GM23338 (cell line): ENCODE data around the gene ARID4A. TPM values are rescaled to one million over a fixed set of nuclear protein-coding genes. Genes with fewer than 3 reads are reported as not detected.
"Not testable (repeated sequence)": the region's sequence is repeated elsewhere in the genome, so short reads cannot be mapped to it uniquely, and the experiment has no call there.

ENCODE experiments used
- ATAC-seq: fragments of 200-7000 bp; cut with Tn5 transposase; 3 replicates; pipeline ENCODE4 v1.9.1; 2020
- DNase-seq: peaks from one replicate; pipeline ENCODE4 v3.0.0-alpha.2; 2015; ENCODE audit warnings: low spot score
- H2AFZ ChIP-seq: fragments of 200-600 bp; sonication (generic); 2 replicates; pipeline ENCODE4 v1.8.0; 2016; ENCODE audit warnings: antibody characterized with exemption, mild to moderate bottlenecking, moderate library complexity
- H3F3A ChIP-seq: fragments of 200-600 bp; sonication (generic); replicated peaks from 2 replicates; pipeline ENCODE4 v1.8.0; 2017; ENCODE audit warnings: antibody characterized with exemption, mixed run types, low read depth
- H3K27ac ChIP-seq: fragments of 200-600 bp; sonication (generic); 2 replicates; pipeline ENCODE4 v1.6.1; 2016; ENCODE audit warnings: low read depth
- H3K27me3 ChIP-seq: fragments of 200-600 bp; sonication (generic); 2 replicates; pipeline ENCODE4 v1.8.0; 2016; ENCODE audit warnings: mild to moderate bottlenecking, mixed run types, moderate library complexity; ENCODE audit not compliant: insufficient read depth
- H3K36me3 ChIP-seq: fragments of 200-600 bp; sonication (generic); 2 replicates; pipeline ENCODE4 v1.8.0; 2016; ENCODE audit warnings: mild to moderate bottlenecking; ENCODE audit not compliant: insufficient read depth
- H3K4me1 ChIP-seq: fragments of 200-600 bp; sonication (generic); 2 replicates; pipeline ENCODE4 v1.8.0; 2016; ENCODE audit warnings: mild to moderate bottlenecking, moderate library complexity; ENCODE audit not compliant: insufficient read depth
- H3K4me2 ChIP-seq: fragments of 200-600 bp; sonication (generic); 2 replicates; pipeline ENCODE4 v1.7.1; 2017; ENCODE audit warnings: mixed run types
- H3K4me3 ChIP-seq: fragments of 200-600 bp; sonication (generic); 2 replicates; pipeline ENCODE4 v1.6.1; 2016; ENCODE audit warnings: mixed run types
- H3K79me2 ChIP-seq: fragments of 200-600 bp; sonication (generic); replicated peaks from 2 replicates; pipeline ENCODE4 v1.8.0; 2017; ENCODE audit warnings: mild to moderate bottlenecking; ENCODE audit not compliant: insufficient read depth
- H3K9me2 ChIP-seq: fragments of 200-600 bp; sonication (generic); 2 replicates; pipeline ENCODE4 v1.8.0; 2017; ENCODE audit not compliant: insufficient read depth
- H4K20me1 ChIP-seq: fragments of 200-600 bp; sonication (generic); replicated peaks from 2 replicates; pipeline ENCODE4 v1.8.0; 2017; ENCODE audit warnings: mild to moderate bottlenecking; ENCODE audit not compliant: insufficient read depth
- H3K27ac Mint-ChIP-seq: 2 replicates; pipeline ENCODE4 v1.8.0; 2020; ENCODE audit warnings: inconsistent platforms, mild to moderate bottlenecking, moderate library complexity, mixed read lengths
- H3K27me3 Mint-ChIP-seq: 3 replicates; pipeline ENCODE4 v1.8.0; 2022; ENCODE audit warnings: low read depth, mild to moderate bottlenecking, moderate library complexity, mixed read lengths, inconsistent platforms; ENCODE audit not compliant: insufficient read depth, poor library complexity
- H3K36me3 Mint-ChIP-seq: 3 replicates; pipeline ENCODE4 v1.8.0; 2021; ENCODE audit warnings: low read depth, mild to moderate bottlenecking, inconsistent platforms, moderate library complexity, mixed read lengths
- H3K4me1 Mint-ChIP-seq: 3 replicates; pipeline ENCODE4 v1.8.0; 2020; ENCODE audit warnings: mild to moderate bottlenecking, inconsistent platforms, mixed read lengths
- H3K4me3 Mint-ChIP-seq: 3 replicates; pipeline ENCODE4 v1.8.0; 2021; ENCODE audit warnings: moderate library complexity, mild to moderate bottlenecking, inconsistent platforms, mixed read lengths
- H3K9me3 Mint-ChIP-seq: 3 replicates; pipeline ENCODE4 v1.8.0; 2020; ENCODE audit warnings: moderate library complexity, mild to moderate bottlenecking, inconsistent platforms, mixed read lengths
- ZNF462 ChIP-seq: fragments of 250-450 bp; sonication (Bioruptor Pico); IDR thresholded peaks from 2 replicates; pipeline ENCODE4 v1.5.0; 2020; ENCODE audit warnings: mild to moderate bottlenecking, moderate library complexity
- polyA plus RNA-seq: library from polyadenylated mRNA; unstranded; fragments of >200 nt; fragmentation: Nextera tagmentation; extraction: Ambion mirVana; gene quantifications from 2 replicates; pipeline ENCODE4 v1.2.1, GENCODE V29; 2016
- total RNA-seq: library from RNA; depleted of rRNA; stranded (reverse); fragments of >200 nt; shearing (Covaris generic); gene quantifications from 2 replicates; pipeline ENCODE4 v1.2.3, GENCODE V29; 2014

ARID4A gene
- total and polyA plus RNA-seq, 2 experiments from 2014 or later = 9.1 to 25.4 TPM

DNA sequence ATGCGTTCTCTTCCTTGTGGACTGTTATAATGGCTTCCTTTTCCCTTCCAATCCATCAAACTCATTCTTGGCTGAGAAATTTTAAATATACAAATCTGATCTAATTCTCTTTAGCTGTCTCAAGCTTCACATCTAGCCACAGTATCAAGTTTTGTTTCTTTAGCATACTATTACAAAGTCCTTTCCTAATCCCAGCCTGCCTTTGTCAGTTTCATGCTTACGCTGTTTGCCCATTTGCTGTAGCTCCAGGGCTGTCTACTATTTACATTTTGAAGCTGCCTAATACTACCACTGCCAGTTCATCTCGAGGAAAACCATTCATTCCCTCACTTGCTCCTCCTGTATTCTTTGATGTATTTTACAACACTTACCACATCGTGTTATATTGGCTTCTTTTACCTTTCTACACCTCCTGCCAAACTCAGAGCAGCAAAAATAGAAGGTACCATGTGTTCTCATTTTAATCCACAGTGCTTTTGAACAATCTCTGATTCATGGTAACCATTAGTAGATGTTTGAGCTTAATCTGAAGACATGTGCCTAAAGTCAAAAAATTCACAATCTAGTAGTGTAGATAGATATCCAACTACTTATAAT is 42.9 kb downstream of the ARID4A start (continued):
- TF ChIP-seq ZNF462 (CRISPR knock-in tag) = no peak

DNA sequence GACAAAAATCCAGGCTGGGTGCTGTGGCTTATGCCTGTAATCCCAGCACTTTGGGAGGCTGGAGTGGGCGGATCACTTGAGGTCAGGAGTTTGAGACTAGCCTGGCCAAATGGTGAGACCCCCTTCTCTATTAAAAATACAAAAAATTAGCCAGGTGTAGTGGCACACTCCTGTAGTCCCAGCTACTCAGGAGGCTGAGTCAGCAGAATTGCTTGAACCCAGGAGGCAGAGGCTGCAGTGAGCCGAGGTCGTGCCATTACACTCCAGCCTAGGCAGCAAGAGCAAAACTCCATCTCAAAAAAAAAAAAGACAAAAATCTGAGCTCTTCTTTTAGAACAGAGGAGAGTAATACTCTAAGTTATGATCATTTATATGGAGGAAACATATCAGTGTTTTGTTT is 45.2 kb downstream of the ARID4A start:
- H3K4me1 Mint-ChIP-seq, DNase-seq, H3K9me2 ChIP-seq, H3K4me1 ChIP-seq, ATAC-seq, H3K27me3 Mint-ChIP-seq, H3K36me3 ChIP-seq, H4K20me1 ChIP-seq, H3K79me2 ChIP-seq, H3K27ac ChIP-seq, H3K9me3 Mint-ChIP-seq, H3F3A ChIP-seq, H2AFZ ChIP-seq, H3K4me3 Mint-ChIP-seq, H3K27me3 ChIP-seq, H3K4me3 ChIP-seq, H3K4me2 ChIP-seq: not testable (repeated sequence)
- peaks cover 12% of the 10 kb centered on the region; the same call in 2 of the 3 replicates for H3K36me3 Mint-ChIP-seq
- H3K27ac Mint-ChIP-seq = peak overlapping the region; percentile 76

GRCh38 chr14:58353516-58354299 is 55.4 kb downstream of the ARID4A start:
- no peaks in the 10 kb centered on the region for H3F3A ChIP-seq
- no peaks in the 10 kb centered on the region for H3K27me3 ChIP-seq
- no peak overlapping the region for H3K4me2 ChIP-seq
- Mint-ChIP-seq H3K27me3 (peaks cover 2% of the 10 kb centered on the region), H3K36me3 (peaks cover 28% of the 10 kb centered on the region), H3K4me3 (no peak overlapping the region), H3K4me1 (no peaks in the 10 kb centered on the region), H3K27ac (no peak overlapping the region), H3K9me3 (no peaks in the 10 kb centered on the region)
- H3K4me3 ChIP-seq = no peak overlapping the region
- ATAC-seq (no peak), DNase-seq (no peak)
- no peaks in the 10 kb centered on the region for H3K9me2 ChIP-seq
- H4K20me1 ChIP-seq = no peaks in the 10 kb centered on the region; the same call in 1 of the 2 replicates
- H3K4me1 ChIP-seq = no peaks in the 10 kb centered on the region
- no peaks in the 10 kb centered on the region for H3K79me2 ChIP-seq
- H2AFZ ChIP-seq = no peak overlapping the region
- H3K27ac ChIP-seq = no peak overlapping the region
- H3K36me3 ChIP-seq = peaks cover 19% of the 10 kb centered on the region; the same call in 1 of the 2 replicates
- no peak for TF ChIP-seq ZNF462 (CRISPR knock-in tag)
